NCI-H2107 (cell line): ENCODE data around the gene LRRK1.

ENCODE experiments used
- DNase-seq: peaks from one replicate; lab custom pipeline; 2025; lab: John Stamatoyannopoulos, UW

The LRRK1 gene

DNA sequence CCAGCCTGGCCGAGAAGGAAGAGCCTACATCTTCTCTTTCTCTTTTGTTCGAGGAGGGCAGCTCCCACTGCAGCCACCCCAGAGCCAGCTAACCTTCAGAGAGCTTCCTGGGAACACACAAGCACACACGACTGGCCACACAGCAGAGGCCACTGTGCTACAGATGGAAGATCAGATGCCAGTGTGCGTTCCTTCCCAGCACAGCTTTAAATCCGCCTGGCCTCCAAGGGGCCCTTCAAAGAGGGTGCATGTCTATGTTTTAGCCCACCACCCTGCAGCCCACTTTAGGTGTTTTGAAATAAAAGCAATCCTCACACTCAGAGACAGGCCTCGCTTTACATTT, 27.2 kb upstream of the LRRK1 start:
- no peak for DNase-seq

DNA sequence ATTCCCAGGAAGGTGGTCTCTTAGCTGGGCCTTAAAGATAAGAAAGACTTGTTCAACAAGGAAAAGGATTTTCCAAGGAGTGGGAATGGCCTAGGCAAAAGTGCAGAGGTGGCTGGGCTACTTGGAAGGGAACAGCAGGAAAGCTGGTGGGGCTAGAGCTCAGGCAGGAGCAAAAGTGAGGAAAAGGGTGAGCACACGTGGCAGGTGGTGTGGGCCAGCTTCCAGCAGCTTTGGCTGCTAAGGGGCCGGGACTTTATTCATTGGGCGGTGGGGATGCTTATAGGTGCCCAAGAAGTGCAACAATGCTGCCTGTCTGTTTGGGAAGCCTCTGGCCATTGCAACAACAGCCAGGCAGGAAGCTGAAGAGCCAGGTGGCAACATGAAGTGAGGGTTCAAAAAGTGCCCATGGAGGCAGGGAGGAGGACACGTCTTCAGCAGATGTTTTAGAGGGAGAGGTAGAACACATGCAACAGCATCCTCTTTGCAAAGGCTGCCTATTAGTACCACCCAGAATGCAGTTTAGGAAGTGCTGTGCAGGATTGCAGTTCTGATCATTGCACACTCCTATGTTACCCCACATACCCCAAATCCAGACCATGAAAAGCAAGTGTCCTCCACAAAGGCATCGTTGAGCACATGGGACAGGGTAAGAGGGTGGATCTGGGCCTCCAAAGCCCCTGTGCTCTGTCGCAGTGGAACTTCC, 25.7 kb upstream of the LRRK1 start:
- no peak for DNase-seq

DNA sequence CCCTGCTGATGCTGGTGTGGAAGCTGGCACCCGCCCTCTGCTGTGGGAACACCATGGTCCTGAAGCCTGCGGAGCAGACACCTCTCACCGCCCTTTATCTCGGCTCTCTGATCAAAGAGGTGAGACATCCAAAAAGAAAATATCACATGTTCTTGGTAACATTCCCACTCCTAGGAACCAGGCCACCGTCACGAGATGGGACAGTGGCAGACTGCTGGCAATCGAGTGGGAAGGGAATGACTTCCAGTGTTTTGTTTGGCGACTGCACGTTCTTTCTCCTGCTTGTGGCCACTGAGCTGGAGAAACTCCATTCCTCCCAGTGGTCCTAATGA, 25.2 kb upstream of the LRRK1 start:
- DNase-seq: no peak

DNA sequence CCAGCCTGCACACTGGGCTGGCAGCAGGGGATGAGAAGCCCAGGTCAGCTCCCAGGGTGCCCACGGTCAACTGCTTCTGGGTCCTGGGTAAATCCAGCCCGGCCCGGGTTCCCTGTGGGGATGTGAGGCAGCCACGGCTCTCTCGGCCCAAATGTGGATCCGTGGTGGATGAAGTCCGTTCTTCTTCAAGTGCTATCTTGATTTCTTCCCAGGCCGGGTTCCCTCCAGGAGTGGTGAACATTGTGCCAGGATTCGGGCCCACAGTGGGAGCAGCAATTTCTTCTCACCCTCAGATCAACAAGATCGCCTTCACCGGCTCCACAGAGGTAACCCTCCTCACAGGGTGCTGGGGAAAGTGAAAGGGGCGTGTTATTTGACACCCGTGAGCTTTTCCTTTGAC, 23.4 kb upstream of the LRRK1 start:
- no peak for DNase-seq

DNA sequence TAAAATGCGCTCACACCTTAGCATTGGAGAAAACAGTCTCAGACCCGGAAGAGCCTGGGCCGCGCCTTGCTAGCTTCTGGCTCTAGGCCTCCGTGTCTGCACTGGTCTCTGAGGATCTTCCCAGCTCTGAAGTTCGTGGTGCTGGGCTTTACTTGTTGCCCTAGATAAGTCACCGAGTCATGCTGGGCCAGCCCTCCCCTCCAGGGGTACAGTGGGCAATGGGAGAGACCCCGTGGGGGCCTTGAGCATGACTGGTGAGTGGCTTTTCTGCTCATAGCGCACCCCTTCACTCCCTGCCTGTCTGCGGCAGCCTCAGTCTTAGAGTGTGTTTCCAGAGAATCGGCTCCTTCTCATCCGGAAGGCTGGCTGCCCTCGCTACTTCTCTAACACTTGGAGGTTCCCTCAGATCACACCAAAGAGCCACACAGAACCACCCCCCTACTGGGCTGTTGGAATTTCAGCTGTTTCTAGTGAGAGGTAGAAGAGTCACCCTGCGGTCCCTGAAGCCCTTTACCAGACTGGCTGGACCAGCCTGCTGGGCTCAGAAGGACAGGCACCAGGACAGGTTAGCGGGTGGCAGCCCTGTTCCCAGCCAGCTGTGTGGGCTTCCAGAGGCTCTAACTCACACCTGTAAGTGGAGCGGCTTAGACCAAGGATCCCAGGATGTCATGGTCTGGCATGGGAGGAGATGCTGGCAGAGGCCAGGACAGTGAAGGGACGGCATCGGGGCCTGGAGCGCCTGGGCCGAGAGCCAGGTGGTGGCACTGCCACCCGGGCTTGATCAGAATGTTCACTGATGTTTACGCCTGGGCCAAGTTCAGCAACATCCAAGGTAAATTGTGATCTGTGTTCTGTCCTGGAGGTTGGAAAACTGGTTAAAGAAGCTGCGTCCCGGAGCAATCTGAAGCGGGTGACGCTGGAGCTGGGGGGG, 21.7 kb upstream of the LRRK1 start:
- DNase-seq: no peak

DNA sequence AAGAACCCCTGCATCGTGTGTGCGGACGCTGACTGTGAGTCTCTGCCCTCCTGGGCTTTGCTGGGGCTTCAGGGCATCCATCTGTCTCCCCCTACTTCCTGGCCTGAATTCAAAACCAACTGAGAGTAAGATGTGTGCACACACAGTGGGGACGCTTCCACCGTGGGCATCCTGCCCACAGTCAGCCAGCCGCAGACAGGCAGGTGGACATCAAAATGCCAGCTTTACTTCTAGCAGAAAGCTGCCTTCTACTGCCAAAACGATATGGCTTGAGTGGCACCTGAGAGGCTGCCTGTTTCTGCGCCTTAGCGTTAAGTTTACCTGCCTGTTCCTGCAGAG, 21.0 kb upstream of the LRRK1 start:
- DNase-seq: no peak

DNA sequence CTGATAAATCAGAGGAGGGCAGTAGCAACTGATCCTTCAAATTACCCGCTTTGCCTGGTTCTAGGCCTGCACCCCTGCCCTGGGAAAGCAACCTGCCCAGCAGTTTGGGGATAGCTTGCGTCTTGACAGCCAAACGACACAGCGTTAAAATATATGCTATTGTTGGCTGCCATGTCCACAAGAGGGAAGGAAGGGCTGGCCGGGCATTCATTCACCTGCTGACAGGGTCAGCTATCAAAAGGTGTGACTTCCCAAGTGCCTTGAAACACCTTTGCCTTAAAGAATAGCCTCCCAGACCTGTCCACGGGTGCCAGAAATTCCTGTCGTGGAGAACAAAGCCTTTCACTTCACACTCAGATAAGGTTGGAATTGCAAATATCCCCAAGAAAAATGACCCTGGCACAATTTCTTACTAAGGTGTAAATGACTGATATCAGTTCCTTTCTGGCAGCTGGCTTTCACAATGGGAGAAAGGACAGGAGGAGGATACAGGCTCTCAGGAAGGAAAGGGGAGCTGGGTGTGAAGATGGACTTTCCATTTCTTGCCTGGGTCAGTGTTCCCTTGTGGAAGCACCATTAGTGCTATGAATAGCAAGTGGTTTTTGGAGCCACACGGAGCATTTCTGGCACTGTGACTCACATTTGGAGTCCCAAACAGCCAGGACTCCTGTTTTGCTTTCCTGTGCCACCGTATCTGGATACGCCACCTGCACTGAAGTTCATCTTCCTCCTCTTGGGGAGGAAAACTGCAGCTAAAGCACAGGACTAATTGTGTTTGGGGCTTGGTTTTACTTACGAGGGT, 20.3 kb upstream of the LRRK1 start:
- DNase-seq: no peak

DNA sequence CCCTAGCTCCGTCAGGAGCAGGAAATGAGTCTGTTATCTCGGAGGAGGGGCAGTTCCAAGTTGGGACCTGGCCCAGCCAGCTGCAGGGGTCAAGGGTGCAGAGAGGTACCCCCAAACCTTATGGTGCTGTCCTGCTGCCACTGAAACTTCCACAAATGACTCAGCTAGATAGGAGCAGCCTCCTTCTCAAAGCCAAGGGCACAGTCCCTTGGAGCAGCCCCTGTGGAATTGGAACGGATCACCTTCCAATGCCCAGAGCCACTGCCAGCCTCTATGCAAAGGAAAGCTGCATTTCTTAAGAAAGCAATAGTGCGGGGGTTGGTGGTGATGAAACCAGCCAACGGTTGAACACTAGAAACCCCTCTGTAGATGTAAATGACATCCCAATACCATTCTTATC, 19.6 kb upstream of the LRRK1 start:
- no peak for DNase-seq

DNA sequence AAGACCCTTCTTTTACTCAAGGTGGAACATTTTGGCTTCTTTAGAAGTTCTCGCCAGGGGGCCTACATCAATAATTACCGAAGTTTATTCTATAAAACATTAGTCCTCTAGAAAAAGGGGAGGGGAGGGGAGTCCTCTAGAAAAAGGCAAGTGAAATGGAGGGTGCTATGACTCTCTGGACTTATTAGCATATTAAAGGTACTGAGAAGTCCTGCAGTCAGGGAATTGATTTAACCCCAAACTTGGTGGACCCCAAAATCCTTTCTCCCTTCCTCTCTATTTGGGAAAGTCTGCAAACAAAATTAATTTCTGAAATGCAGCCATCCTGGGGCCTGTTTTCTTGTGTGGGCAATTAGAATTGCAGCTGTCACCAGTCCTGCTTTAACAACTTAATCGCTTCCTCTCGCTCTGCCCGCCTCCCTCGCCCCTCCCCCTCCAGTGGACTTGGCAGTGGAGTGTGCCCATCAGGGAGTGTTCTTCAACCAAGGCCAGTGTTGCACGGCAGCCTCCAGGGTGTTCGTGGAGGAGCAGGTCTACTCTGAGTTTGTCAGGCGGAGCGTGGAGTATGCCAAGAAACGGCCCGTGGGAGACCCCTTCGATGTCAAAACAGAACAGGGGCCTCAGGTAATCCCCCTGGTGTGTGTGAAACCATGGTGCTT, 18.9 kb upstream of the LRRK1 start:
- no peak for DNase-seq

DNA sequence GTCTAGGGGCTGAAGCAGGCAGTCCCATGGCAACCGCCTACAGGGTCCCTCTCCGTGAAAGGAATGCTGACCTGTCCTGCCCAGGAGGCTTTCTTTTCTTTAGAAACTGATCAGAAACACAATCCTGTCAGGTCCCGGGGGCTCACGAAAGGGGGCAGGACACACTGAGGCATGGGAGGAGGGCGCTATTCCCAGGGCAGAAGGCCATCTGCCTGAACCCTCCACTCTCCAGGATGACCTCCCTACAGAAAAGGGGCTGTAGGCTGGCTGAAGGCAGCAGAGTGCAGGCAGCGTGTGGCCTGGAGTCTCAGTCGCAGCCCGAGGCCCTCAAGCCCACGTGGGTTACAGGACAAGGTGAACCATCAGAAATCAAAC, 18.4 kb upstream of the LRRK1 start:
- no peak for DNase-seq

DNA sequence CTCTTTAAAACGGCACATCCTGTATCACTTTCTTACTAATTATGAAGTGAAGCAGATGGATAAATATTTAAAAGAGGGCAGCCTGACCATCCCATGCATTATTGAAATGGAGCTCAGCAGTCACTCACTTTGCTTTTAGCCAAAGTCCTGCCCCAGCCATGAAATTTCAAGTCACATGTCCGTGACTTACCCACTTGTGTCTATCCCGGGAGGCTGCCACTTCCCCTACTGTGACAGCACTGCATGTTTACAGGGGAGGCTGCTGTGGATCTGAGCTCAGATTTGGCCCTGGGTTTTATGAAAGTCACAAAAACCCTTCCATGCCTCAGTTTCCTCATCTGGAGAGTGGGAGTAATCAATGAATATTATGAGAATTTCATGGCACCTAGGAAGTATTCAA, 17.9 kb upstream of the LRRK1 start:
- no peak for DNase-seq

DNA sequence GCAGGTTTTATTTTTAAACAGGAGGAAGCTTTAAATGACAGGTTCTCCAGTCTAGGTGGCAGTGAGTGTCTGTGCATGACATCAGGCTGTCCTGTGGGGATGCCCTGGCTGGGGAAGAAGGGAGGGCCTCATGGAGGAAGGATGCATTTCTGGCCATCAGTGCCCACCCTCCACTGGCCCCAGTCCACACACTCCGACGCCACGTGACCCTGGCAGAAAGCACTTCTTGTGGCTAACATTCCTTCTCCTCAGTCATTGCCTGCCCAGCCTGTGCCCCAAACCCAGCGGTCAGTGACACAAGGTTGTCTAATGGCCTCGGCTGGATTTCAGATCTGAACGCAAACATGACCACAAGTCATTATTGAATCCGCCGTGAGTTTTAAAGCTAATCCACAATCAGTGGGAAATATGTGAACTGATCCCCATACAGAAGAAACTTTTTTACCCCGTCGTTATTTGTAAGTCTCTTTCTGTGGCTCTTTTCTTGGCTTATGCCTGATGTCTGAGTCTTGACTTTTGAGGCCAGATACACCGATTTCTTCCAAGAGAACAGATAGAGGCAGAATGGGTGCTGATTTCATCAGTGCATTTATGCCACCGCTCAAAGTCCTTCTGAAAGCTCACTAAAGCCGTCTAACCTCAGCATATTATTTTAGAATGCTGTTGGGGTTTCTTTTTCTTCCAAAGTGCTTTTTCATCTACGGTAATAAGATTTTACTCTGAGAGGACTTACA, 17.3 kb upstream of the LRRK1 start:
- no peak for DNase-seq

DNA sequence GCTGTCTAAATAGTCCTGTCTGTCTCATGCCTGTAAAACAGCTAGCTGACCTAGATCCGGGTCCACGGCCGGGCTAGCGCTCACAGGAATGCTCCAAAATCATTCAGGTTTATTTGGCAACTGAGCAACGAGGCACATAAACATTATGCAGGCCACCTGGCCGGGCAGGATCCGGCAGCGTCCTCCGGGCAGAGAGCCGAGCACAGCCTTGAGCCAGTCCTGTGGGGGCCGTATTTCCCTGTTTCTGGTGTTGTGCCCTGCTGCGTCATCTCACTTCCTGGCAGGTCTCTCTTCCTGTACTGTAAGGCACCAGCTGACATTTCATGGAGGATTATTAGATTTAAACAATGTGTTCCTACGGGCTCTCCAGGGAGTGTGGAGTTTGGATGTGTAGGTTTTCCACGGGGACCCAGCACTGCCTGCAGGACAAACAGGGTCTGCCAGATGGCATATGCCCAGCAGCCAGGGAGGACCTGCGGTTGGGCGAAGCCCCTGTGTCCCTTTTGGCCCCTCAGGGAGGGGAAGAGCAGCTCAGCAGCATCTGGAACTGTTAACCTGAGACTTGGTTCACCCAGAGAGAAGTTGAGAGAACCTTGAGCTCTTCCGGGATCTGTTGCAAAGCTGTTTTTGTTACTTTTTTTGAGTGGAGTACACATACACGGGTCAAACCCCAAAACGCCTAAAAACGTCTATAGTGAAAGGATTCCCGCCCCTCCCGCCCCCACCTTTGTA, 16.6 kb upstream of the LRRK1 start:
- DNase-seq: no peak

DNA sequence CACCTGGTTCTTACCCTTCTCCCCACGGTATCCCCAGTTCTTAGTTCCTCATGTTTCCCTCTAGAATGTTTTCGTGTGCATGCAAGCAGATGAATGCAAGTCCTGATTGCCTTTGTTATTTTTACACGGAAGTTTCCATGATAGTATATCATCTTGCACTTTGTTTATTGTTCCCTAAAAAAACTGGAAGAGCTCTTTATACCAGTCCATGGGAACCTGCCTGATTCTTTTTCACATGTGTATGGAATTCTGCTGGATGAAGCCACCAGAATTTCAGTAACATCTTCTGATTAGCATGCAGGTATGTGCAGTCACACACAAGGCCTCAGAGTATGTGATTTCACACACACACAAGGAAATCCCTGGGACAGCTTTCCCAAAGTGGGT, 16.0 kb upstream of the LRRK1 start:
- no peak for DNase-seq

DNA sequence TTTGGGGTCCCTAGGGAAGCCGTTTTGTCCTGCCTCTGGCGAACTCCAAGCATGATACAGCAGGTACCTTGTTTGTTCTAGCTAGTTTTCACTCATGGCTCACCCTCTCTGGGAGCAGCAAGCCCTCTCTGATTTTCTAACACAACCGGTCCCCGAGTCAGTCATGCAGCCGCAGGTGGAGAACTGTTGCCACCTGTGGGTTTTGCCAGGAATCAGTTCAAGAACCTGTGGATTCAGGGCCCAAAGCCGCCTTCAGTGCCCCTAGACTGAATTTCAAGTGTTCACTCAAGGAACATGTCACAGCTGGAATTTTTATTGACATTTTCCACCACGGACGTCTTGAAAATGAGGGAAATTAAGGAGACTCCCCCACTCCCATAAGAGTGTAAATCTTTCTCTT, 13.3 kb upstream of the LRRK1 start:
- no peak for DNase-seq

DNA sequence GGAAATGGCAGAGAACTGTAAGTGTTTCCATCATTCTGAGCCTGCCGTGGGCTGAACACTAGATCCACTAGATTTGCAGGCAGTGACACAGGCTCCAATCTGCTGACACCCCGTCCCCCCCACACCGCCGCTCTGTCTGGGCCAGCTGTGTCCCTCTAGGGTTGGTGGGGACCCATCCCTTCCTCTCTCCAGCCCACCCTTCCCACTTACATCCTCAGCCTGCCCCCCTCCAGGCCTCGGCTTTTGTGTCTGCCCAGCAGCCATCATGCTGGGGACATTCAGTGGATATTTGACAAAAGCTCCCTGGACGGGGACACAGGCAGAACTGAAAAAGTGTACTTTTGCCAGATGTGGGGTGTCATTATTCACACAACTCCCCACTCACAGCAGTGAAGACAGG, 10.7 kb upstream of the LRRK1 start:
- no peak for DNase-seq

DNA sequence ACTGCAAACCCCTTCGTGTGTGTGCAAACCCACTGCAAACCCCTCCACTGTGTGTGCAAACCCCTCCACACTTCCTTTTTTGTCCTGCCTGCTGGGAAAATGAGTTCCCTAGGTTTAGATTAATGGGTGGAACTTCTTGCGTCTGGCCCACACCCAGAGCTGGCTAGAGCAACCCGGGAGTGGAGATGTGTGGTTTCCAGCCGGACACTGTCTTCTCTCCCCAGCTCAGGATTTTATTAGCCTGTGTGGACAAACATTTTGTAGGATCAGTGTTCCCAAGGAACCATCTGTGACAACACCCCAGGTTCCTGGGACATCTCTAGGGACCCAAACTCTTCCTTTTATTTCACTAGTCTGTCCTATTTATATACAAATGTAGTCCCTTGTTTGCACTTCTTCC, 9.6 kb upstream of the LRRK1 start:
- no peak for DNase-seq

DNA sequence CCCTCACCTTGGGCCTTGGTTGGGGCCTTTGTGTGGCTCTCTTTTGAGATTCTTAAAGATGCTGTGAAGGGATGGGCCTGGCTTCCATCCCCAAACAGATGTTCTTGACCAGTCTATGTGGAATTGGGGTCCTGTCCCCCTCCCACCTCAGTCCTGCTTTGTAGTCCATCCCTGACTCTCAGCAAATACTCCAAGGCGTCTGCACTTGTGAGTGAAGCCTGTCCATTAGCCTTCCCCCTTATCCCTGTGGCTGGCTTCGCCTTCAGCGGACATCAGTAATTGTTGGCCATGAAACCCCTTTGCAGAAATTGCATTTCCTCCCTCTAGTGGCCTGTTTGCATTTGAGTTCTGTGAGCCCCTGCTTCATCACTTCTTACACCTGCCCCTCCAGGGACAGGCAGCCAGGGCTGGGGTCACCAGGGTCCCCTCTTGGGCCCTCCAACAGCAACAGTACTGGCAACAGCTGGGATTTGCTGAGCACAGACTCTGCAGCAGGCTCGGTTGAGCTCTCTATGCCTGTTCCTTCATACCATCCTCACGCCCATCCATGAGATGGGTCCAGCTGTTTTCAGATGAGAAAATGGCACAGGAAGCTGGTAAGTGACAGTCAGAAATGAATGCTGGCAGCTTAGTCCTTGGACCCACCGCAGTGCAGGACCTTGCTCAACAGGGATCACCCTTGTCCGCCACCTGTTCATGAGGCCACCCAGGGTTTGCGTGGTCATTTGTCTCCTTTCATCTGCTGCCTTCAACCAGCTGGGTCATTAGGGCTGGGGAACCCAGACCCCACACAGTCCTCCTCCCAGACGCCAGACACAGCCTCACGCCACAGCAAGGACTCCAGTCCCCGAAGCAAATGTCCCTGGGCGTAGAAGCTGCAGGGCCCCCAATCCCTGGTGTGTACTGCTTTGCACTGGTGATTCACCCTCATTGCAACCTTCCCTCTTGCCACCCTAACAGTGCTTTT, 8.9 kb upstream of the LRRK1 start:
- no peak for DNase-seq

DNA sequence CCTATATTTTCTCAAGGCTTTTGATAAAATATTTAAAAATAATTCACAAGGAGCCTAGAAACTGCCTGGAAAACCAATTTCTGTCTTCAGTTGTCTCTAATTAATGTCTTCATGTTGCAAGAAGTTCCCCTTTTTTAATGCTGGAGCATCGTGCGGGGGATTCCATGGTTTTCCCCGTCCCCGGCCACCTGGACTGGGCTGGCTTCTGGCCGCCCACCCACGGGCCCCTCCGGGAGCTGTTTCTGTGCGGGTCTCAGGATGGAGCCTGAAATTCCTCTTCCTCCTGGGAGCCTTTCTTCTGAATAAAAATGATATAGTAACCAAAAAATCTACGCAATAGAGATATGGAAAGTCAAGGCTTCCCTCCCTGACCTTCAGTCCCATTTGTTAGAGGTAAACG, 8.1 kb upstream of the LRRK1 start:
- no peak for DNase-seq

DNA sequence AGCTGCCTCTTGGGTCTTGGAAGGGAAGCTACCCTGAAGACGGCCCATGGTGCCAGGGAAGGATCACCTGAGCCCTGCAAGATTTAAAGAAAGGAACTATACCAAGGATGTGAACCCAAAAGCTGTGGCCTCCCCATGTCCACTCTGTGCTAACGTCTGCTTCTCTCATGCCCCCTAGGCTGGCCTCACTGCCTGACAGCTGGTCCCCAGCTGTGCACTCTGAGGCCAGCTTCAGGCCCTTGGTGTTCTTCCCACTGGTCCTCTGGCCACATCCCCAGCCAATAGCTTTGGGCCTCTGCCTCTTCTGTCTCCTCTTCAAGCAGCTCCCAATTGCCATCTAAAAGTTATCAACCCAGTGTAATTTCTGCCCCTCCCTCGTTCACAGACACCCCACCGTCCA, 5.2 kb upstream of the LRRK1 start:
- DNase-seq: no peak
